HFFc6 (cell line): ENCODE data around the gene OSBPL8. TPM values are rescaled to one million over a fixed set of nuclear protein-coding genes. Genes with fewer than 3 reads are reported as not detected.

Experiments used
- DNase-seq: peaks from one replicate; pipeline ENCODE4 v3.0.0-alpha.2; 2018
- H3K27ac Mint-ChIP-seq: 2 replicates; pipeline ENCODE4 v1.8.0; 2020; ENCODE audit warnings: mild to moderate bottlenecking, mixed read lengths
- H3K27me3 Mint-ChIP-seq: 2 replicates; pipeline ENCODE4 v1.8.0; 2021; ENCODE audit warnings: mild to moderate bottlenecking, moderate library complexity, mixed read lengths; ENCODE audit not compliant: insufficient read depth
- H3K36me3 Mint-ChIP-seq: 2 replicates; pipeline ENCODE4 v1.8.0; 2021; ENCODE audit warnings: low read depth, mixed read lengths
- H3K4me1 Mint-ChIP-seq: 2 replicates; pipeline ENCODE4 v1.8.0; 2020; ENCODE audit warnings: low read depth, mixed read lengths
- H3K4me3 Mint-ChIP-seq: 2 replicates; pipeline ENCODE4 v1.8.0; 2020; ENCODE audit warnings: mild to moderate bottlenecking, moderate library complexity, mixed read lengths
- H3K9me3 Mint-ChIP-seq: 2 replicates; pipeline ENCODE4 v1.8.0; 2020; ENCODE audit warnings: mild to moderate bottlenecking, mixed read lengths
- CTCF ChIP-seq: fragments of 200-600 bp; sonication (generic); IDR thresholded peaks from 2 replicates; pipeline ENCODE4 v1.5.0; 2021; ENCODE audit warnings: antibody characterized with exemption, mild to moderate bottlenecking
- total RNA-seq, 6 experiments: library from RNA; stranded (reverse); fragmentation: NEBNext Ultra II Directional; extraction: Animal tissue kit (Norgen Biotek cat#: 25700); gene quantifications; 2 replicates in 1 of 6; 3 replicates in 5 of 6; pipeline ENCODE4 v1.2.3, GENCODE V29; 2021

The OSBPL8 gene
- total RNA-seq, 6 experiments from 2014 or later = 66.8 to 77.8 (median 71.1) TPM

- Mint-ChIP-seq H3K4me3 (no peak overlapping the region), H3K36me3 (no peaks in the 10 kb centered on the region), H3K4me1 (no peaks in the 10 kb centered on the region), H3K27ac (no peak overlapping the region), H3K27me3 (no peaks in the 10 kb centered on the region), H3K9me3 (no peaks in the 10 kb centered on the region)
- TF ChIP-seq CTCF = no peak
- no peak for DNase-seq
Observed at GRCh38 chr12:76413121-76413520, 146.4 kb downstream of the OSBPL8 start.

- Mint-ChIP-seq H3K27ac (no peak overlapping the region), H3K9me3 (no peaks in the 10 kb centered on the region), H3K4me1 (no peaks in the 10 kb centered on the region), H3K36me3 (peaks cover 2% of the 10 kb centered on the region; the same call in 1 of the 2 replicates), H3K27me3 (no peaks in the 10 kb centered on the region), H3K4me3 (no peak overlapping the region)
- no peak for TF ChIP-seq CTCF
- DNase-seq = no peak
Observed at GRCh38 chr12:76410781-76411180, 148.8 kb downstream of the OSBPL8 start.

- peaks cover 5% of the 10 kb centered on the region; the same call in 1 of the 2 replicates for H3K36me3 Mint-ChIP-seq
- DNase-seq = no peak
- TF ChIP-seq CTCF = no peak
- H3K27me3 Mint-ChIP-seq = no peaks in the 10 kb centered on the region
- H3K9me3 Mint-ChIP-seq = no peaks in the 10 kb centered on the region
- H3K4me3 Mint-ChIP-seq = no peak overlapping the region
- H3K27ac Mint-ChIP-seq = no peak overlapping the region
- no peaks in the 10 kb centered on the region for H3K4me1 Mint-ChIP-seq
Observed at GRCh38 chr12:76410371-76410770, 149.2 kb downstream of the OSBPL8 start.

GRCh38 chr12:76409074-76409473 is 150.5 kb downstream of the OSBPL8 start:
- Mint-ChIP-seq H3K36me3 (peaks cover 5% of the 10 kb centered on the region; the same call in 1 of the 2 replicates), H3K4me3 (no peak overlapping the region), H3K27ac (no peak overlapping the region), H3K4me1 (no peaks in the 10 kb centered on the region), H3K27me3 (no peaks in the 10 kb centered on the region), H3K9me3 (no peaks in the 10 kb centered on the region)
- DNase-seq = no peak
- no peak for TF ChIP-seq CTCF

GRCh38 chr12:76407710-76408109 is 151.9 kb downstream of the OSBPL8 start:
- Mint-ChIP-seq H3K4me1 (no peaks in the 10 kb centered on the region), H3K27ac (no peak overlapping the region), H3K9me3 (no peaks in the 10 kb centered on the region), H3K36me3 (peaks cover 5% of the 10 kb centered on the region; the same call in 1 of the 2 replicates), H3K4me3 (no peak overlapping the region), H3K27me3 (no peaks in the 10 kb centered on the region)
- no peak for DNase-seq
- no peak for TF ChIP-seq CTCF

GRCh38 chr12:76402259-76402658 is 157.3 kb downstream of the OSBPL8 start:
- Mint-ChIP-seq H3K27me3 (no peaks in the 10 kb centered on the region), H3K36me3 (peaks cover 5% of the 10 kb centered on the region; the same call in 1 of the 2 replicates), H3K9me3 (no peaks in the 10 kb centered on the region), H3K27ac (no peak overlapping the region), H3K4me3 (no peak overlapping the region), H3K4me1 (no peaks in the 10 kb centered on the region)
- TF ChIP-seq CTCF = no peak
- DNase-seq = no peak
